Activated CD8-positive, alpha-beta memory T cell treated with anti-CD3 and anti-CD28 coated beads for 36 hours (primary cell): ENCODE data around the gene NDUFB10. TPM values are rescaled to one million over a fixed set of nuclear protein-coding genes. Genes with fewer than 3 reads are reported as not detected.

ENCODE experiments used
- CTCF ChIA-PET: fragments of 350-600 bp; sonication (Branson Sonifier 250); formaldehyde crosslinking; loops from one replicate; lab custom pipeline; 2021; ENCODE audit warnings: antibody characterized with exemption; lab: Charles Lee
- POLR2A ChIA-PET: fragments of 350-600 bp; sonication (Branson Sonifier 250); formaldehyde crosslinking; loops from one replicate; lab custom pipeline; 2021; ENCODE audit warnings: antibody characterized with exemption; lab: Charles Lee
- total RNA-seq, 2 experiments: library from RNA; stranded (reverse); gene quantifications; one replicate each; pipeline ENCODE4 v1.2.3, GENCODE V29; 2021

The NDUFB10 gene
- total RNA-seq, 2 experiments from 2014 or later: 153 to 155 TPM

GRCh38 chr16:1961651-1962067 is 2.3 kb downstream of the NDUFB10 start:
- POLR2A ChIA-PET: interaction anchor here (0.5 to 3.0 kb wide), 3 partner anchors 10 to 50 kb away, joined by 3 to 20 read pairs (median 11); partner anchors contain the start of genes MSRB1 and TBL3
- CTCF ChIA-PET: interaction anchor here (1.6 kb wide), 1 partner anchor 10 kb away, joined by 4 read pairs; the partner anchor contains the start of gene TBL3

- ChIA-PET POLR2A (interaction anchor here (0.6 to 3.0 kb wide), 4 partner anchors 9 to 513 kb away, joined by 3 to 20 read pairs (median 4); partner anchors contain the start of genes TBC1D24 and TBL3), CTCF (interaction anchor here (1.6 kb wide), 1 partner anchor 10 kb away, joined by 4 read pairs; the partner anchor contains the start of gene TBL3)
Observed at GRCh38 chr16:1962161-1963153, 3.1 kb downstream of the NDUFB10 start.

- ChIA-PET POLR2A (interaction anchor here (0.6 to 2.3 kb wide), 20 partner anchors 8 to 618 kb away, joined by 3 to 21 read pairs (median 4); partner anchors contain the start of genes FAHD1, GFER, HAGH and JPT2), CTCF (interaction anchor here (1.0 to 1.8 kb wide), 3 partner anchors 8 to 40 kb away, joined by 4 to 6 read pairs (median 4); partner anchors contain the start of gene TBL3)
Observed at GRCh38 chr16:1963806-1964505, 4.6 kb downstream of the NDUFB10 start.

GRCh38 chr16:1964506-1965395 is 5.4 kb downstream of the NDUFB10 start, which contains the start of gene RPS2:
Gene RPS2, minus strand, starts transcription at chr16:1964826. Its CDS starts 201 bp downstream, at chr16:1964625.
- POLR2A ChIA-PET: interaction anchor here (0.6 to 2.3 kb wide), 23 partner anchors 9 to 619 kb away, joined by 3 to 21 read pairs (median 4); partner anchors contain the start of genes FAHD1, GFER, HAGH and JPT2
- CTCF ChIA-PET: interaction anchor here (0.7 to 1.8 kb wide), 4 partner anchors 17 to 39 kb away, joined by 3 to 6 read pairs (median 4); partner anchors contain the start of gene GFER

GRCh38 chr16:1965396-1966001 is 6.2 kb downstream of the NDUFB10 start:
- ChIA-PET POLR2A (interaction anchor here (0.7 to 2.3 kb wide), 15 partner anchors 9 to 545 kb away, joined by 3 to 21 read pairs (median 5); partner anchors contain the start of genes FAHD1, GFER, HAGH and MSRB1), CTCF (interaction anchor here (0.6 to 1.8 kb wide), 6 partner anchors 16 to 175 kb away, joined by 3 to 6 read pairs (median 3); partner anchors contain the start of gene GFER)

- POLR2A ChIA-PET: interaction anchor here (0.6 kb wide), 1 partner anchor 1298 kb away, joined by 3 read pairs; the partner anchor contains the start of gene RHOT2
- CTCF ChIA-PET: interaction anchor here (0.6 to 1.2 kb wide), 2 partner anchors 174 to 545 kb away, joined by 3 read pairs; no protein-coding TSS in a partner anchor
Observed at GRCh38 chr16:1966460-1966859, 7.1 kb downstream of the NDUFB10 start, which contains the start of gene RNF151. Gene RNF151, plus strand, starts transcription at chr16:1966856. Its CDS starts 26 bp downstream, at chr16:1966882.

GRCh38 chr16:1968146-1968953 is 9.0 kb downstream of the NDUFB10 start:
- CTCF ChIA-PET: no interaction called here
- POLR2A ChIA-PET: no interaction called here

- ChIA-PET POLR2A (interaction anchor here (0.6 to 2.5 kb wide), 13 partner anchors 8 to 507 kb away, joined by 3 to 20 read pairs (median 4); partner anchors contain the start of genes GFER, MAPK8IP3, MSRB1 and NUBP2), CTCF (interaction anchor here (1.0 to 2.1 kb wide), 6 partner anchors 8 to 31 kb away, joined by 3 to 8 read pairs (median 4); partner anchors contain the start of gene GFER)
Observed at GRCh38 chr16:1971796-1972489, 12.6 kb downstream of the NDUFB10 start, which contains the start of gene TBL3. Gene TBL3, plus strand, starts transcription at chr16:1972053. Its CDS starts 112 bp downstream, at chr16:1972165.

GRCh38 chr16:1972490-1972877 is 13.1 kb downstream of the NDUFB10 start:
- ChIA-PET POLR2A (interaction anchor here (0.6 to 2.5 kb wide), 6 partner anchors 8 to 267 kb away, joined by 3 to 20 read pairs (median 8); partner anchors contain the start of genes GFER, MAPK8IP3 and MSRB1), CTCF (interaction anchor here (1.0 to 2.1 kb wide), 4 partner anchors 9 to 31 kb away, joined by 4 to 8 read pairs (median 4); partner anchors contain the start of gene GFER)

GRCh38 chr16:1973461-1974156 is 14.3 kb downstream of the NDUFB10 start:
- ChIA-PET CTCF (interaction anchor here (1.2 kb wide), 1 partner anchor 30 kb away, joined by 5 read pairs; no protein-coding TSS in a partner anchor), POLR2A (interaction anchor here (0.8 to 1.5 kb wide), 2 partner anchors 9 to 13 kb away, joined by 3 to 5 read pairs; partner anchors contain the start of gene RPS2)

GRCh38 chr16:1974157-1975070 is 15.1 kb downstream of the NDUFB10 start:
- ChIA-PET POLR2A (interaction anchor here (1.1 to 1.5 kb wide), 1 partner anchor 10 kb away, joined by 3 to 5 read pairs; the partner anchor contains the start of gene RPS2), CTCF (interaction anchor here (1.2 kb wide), 1 partner anchor 29 kb away, joined by 5 read pairs; no protein-coding TSS in a partner anchor)

- ChIA-PET POLR2A (interaction anchor here (1.1 kb wide), 1 partner anchor 11 kb away, joined by 3 read pairs; the partner anchor contains the start of gene RPS2), CTCF (no interaction called here)
Observed at GRCh38 chr16:1975432-1976215, 16.3 kb downstream of the NDUFB10 start.
